Measurements from ENCODE around the gene ZFAND2A.

DNA sequence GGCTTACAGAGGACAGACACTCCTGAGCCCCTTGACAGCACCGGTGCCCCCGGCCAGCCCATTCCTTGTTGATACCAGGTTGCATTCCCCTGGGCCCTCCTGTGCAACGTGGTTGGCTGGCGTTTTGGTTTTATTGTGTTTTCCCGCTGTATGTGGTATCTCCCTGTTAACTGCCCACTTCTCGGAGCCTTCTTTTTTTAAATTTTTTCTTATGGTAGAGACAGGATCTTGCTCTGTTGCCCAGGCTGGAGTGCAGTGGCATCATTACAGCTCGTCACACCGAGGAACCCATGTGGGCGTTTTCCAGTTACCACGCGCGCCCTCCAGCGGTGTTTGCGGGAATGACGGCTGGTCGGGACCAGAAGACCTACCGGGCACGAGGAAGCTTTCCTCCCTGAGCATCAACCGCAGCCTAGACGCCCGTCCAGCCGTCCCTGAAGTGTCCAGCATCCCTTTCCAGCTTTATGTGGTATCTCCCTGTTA is 16.9 kb upstream of the ZFAND2A start:
- TF ChIP-seq, protein P1, sequence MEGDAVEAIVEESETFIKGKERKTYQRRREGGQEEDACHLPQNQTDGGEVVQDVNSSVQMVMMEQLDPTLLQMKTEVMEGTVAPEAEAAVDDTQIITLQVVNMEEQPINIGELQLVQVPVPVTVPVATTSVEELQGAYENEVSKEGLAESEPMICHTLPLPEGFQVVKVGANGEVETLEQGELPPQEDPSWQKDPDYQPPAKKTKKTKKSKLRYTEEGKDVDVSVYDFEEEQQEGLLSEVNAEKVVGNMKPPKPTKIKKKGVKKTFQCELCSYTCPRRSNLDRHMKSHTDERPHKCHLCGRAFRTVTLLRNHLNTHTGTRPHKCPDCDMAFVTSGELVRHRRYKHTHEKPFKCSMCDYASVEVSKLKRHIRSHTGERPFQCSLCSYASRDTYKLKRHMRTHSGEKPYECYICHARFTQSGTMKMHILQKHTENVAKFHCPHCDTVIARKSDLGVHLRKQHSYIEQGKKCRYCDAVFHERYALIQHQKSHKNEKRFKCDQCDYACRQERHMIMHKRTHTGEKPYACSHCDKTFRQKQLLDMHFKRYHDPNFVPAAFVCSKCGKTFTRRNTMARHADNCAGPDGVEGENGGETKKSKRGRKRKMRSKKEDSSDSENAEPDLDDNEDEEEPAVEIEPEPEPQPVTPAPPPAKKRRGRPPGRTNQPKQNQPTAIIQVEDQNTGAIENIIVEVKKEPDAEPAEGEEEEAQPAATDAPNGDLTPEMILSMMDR (IDR thresholded peaks at IDR 0.05; ENCODE audit: low read length): peak; percentile 70
- TF ChIP-seq EZH2 (IDR thresholded peaks at IDR 0.05; ENCODE audit: borderline replicate concordance, low read length): no peak

Data from OCI-LY1 (cell line).